Gastrocnemius medialis (tissue), 4 donors: ENCODE results near the gene SFSWAP.

Experiments used
- CTCF ChIP-seq, 5 experiments: fragments of 450-650 bp in 3 of 5; fragments of 200-600 bp in 2 of 5; sonication (generic) in 2 of 5; IDR thresholded peaks in 4 of 5; conservative IDR thresholded peaks in 1 of 5; 1 replicate in 4 of 5; 2 replicates in 1 of 5; pipeline ENCODE4 v1.5.1; 2016 to 2019; ENCODE audit warnings: antibody characterized with exemption in 5 of 5, mild to moderate bottlenecking in 3 of 5, moderate library complexity in 3 of 5
- POLR2A ChIP-seq, 2 donors: fragments of 450-650 bp; IDR thresholded peaks; one replicate each; pipeline ENCODE4 v1.6.1; 2017; ENCODE audit warnings: antibody characterized with exemption in 2 of 2, mild to moderate bottlenecking in 2 of 2, moderate library complexity in 2 of 2

GRCh38 chr12:131783915-131784541, 73.1 kb downstream of the SFSWAP start:
- no peak for TF ChIP-seq POLR2A (IDR thresholded peaks at IDR 0.05)
- TF ChIP-seq CTCF (IDR thresholded peaks at IDR 0.05 in 4 of 5, conservative IDR thresholded peaks at IDR 0.05 in 1 of 5): no peak
